ENCODE results near the gene SPATA6L.

Gene SPATA6L

DNA sequence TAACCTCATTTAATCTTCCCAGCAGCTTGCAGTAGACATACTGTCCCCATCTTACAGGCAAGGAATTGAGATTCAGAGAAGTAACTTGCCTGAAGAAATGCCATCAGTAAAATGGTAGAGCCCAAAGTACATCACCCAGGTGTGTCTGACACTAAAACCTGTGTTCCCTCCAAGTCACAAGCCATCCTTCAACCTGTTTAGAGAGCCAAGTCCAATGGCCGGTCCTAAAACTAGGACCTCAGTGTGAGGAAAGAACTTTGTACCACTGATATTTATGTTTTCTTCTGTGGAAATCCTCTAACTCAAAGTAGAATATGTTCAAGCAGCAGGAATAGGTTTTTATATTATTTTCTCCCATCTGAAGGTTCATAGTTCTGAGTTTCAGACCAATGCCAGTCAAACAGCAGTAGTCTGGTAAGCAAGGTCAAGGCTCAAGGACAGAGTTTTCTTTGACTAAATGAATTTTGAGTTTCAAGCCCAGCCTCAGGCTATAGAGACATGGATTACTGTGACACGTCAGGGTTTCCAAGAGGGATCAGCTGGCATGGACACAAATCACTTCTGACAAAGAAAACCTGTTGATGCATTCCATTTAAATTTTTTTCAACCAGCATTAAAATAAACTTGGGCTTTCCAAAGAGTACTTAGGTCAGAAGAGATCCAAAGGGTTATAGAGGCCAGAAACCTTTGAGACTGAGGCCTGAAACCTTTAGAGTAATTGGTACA is 85.1 kb downstream of the SPATA6L start:
- no peak overlapping the region for H3K4me3 ChIP-seq (ENCODE audit: low read depth, low read length)

DNA sequence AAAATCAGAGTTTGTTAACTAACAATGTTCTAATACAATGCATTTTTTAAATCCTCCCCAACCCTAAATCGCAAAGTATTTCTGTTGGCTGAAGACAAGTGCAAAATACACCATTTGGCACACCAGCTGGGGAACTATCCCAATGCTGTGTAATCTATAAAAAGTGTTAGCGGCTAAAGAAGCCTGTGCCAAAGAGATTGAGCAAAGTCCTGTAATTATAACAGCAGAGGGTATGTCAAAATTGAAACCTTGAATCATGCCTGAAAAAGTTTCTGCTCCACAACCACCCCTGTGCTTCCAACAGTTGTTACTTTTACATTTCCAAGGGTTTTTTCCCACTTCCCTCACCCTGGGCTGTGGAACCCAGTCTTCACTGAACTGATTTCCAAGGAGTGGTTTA is 87.3 kb downstream of the SPATA6L start:
- H3K4me3 ChIP-seq (ENCODE audit: low read depth, low read length), result no peak overlapping the region
- TF ChIP-seq, protein P1, sequence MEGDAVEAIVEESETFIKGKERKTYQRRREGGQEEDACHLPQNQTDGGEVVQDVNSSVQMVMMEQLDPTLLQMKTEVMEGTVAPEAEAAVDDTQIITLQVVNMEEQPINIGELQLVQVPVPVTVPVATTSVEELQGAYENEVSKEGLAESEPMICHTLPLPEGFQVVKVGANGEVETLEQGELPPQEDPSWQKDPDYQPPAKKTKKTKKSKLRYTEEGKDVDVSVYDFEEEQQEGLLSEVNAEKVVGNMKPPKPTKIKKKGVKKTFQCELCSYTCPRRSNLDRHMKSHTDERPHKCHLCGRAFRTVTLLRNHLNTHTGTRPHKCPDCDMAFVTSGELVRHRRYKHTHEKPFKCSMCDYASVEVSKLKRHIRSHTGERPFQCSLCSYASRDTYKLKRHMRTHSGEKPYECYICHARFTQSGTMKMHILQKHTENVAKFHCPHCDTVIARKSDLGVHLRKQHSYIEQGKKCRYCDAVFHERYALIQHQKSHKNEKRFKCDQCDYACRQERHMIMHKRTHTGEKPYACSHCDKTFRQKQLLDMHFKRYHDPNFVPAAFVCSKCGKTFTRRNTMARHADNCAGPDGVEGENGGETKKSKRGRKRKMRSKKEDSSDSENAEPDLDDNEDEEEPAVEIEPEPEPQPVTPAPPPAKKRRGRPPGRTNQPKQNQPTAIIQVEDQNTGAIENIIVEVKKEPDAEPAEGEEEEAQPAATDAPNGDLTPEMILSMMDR (IDR thresholded peaks at IDR 0.05; ENCODE audit: borderline replicate concordance, insufficient read depth, low read depth, low read length), result no peak

More for the DNA sequence above, 85.1 kb downstream of the SPATA6L start:
- TF ChIP-seq, protein P1 (IDR thresholded peaks at IDR 0.05; ENCODE audit: borderline replicate concordance, insufficient read depth, low read depth, low read length), result no peak

DNA sequence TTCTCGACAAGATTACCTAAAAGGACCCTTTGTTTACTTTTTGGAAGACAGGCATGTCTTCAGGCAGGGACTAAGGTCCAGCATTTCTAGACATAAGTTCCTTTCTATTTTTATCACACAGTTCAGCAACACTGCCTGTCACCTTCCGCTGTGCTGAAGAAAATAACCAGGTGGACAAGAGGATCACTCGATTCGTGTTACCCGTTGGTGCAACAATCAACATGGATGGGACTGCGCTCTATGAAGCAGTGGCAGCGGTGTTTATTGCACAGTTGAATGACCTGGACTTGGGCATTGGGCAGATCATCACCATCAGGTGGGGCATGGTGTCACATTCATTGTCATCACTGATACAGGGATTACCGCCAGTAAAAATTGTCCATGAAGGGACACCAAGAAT is 89.8 kb downstream of the SPATA6L start:
- H3K4me3 ChIP-seq (ENCODE audit: low read depth, low read length), result no peak overlapping the region
- TF ChIP-seq, protein P1 (IDR thresholded peaks at IDR 0.05; ENCODE audit: borderline replicate concordance, insufficient read depth, low read depth, low read length), result no peak

DNA sequence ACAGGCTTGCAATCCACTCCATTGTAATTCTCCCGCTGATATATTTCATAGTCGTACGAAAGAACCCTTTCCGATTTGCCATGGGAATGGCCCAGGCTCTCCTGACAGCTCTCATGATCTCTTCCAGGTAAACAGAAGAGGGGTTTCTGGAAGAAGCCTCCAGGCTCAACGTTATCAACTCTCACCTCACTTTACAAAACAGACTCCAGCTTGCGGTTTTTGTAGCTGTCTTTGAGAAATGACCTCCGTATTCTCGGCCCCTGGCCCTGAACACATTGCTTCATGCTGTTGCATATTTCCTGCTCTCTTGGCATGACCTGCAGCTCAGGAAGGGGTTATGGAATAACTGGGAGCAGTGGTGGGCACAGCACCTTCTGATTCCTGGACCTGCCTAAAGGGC is 90.3 kb downstream of the SPATA6L start:
- TF ChIP-seq, protein P1 (IDR thresholded peaks at IDR 0.05; ENCODE audit: borderline replicate concordance, insufficient read depth, low read depth, low read length), result no peak
- no peak overlapping the region for H3K4me3 ChIP-seq (ENCODE audit: low read depth, low read length)

DNA sequence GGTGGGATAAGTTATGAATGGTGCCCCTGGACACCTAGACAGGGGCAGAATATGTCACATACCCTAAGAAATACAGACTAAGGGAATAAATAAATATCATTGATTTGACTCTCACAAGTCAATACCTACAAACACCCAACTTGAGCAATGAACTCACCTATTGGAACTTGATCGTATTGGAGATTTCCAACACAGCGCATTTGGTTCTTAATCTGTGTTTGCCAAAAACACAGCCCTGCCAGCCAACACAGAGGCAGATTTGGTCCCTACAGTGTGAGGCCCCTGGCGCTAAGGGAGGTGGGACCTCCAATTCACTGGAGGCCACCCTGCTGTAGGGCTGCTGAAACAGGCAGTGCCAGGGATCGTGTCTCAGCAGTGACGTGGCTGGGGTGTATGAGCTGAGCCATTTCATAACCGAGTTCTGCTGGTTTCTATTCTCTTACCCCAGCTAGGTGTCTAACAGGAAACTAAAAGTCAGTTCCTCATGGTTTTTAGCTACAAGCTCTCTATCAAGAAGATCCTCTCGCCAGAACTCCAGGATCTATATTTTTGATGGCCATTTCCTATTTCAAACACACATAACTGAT is 91.5 kb downstream of the SPATA6L start:
- TF ChIP-seq, protein P1 (IDR thresholded peaks at IDR 0.05; ENCODE audit: borderline replicate concordance, insufficient read depth, low read depth, low read length), result no peak
- H3K4me3 ChIP-seq (ENCODE audit: low read depth, low read length), result no peak overlapping the region

DNA sequence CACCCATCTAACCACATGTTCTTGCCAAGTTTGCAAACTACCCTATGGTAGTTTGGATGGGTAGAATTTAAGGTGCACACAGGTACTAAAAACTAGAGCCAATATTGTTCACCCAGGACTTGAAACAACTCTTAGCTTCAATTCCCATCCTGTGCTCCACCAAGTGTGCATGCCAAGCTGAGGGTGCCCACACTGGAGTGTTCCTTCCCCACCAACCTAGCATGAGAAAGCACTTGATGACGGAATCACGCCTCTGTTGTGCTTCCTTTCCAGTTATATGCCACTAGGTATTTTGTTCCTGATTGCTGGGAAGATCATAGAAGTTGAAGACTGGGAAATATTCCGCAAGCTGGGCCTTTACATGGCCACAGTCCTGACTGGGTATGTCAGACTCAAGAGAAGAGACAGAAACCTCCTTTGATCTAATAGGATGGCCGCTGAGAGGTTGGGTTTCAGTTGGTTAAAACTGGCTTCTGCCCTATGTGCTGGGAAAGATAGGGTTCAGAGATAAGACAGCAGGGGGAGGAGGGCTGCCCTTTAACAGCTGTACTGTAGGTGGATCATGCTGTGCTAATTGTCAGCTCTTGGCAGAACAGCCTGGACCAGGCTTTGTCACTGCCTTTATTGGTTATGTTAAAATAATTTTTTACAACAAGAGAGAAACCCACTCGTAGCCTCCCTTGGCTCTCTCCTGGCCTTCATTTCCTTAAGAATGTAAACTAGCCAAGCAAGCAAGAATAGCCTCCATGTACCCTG is 92.5 kb downstream of the SPATA6L start:
- TF ChIP-seq, protein P1 (IDR thresholded peaks at IDR 0.05; ENCODE audit: borderline replicate concordance, insufficient read depth, low read depth, low read length), result no peak
- no peak overlapping the region for H3K4me3 ChIP-seq (ENCODE audit: low read depth, low read length)
